HCT116 (cell line): Measurements from ENCODE around the gene RIMS1. TPM values are rescaled to one million over a fixed set of nuclear protein-coding genes. Genes with fewer than 3 reads are reported as not detected.

ENCODE experiments used
- ATAC-seq: fragments of 200-7000 bp; cut with Tn5 transposase; 2 replicates; pipeline ENCODE4 v1.9.1; 2020; ENCODE audit warnings: mild to moderate bottlenecking, moderate library complexity
- BruUV-seq: library from RNA; stranded (reverse); fragments of 400-500 nt; replicated peaks from 2 replicates; lab custom pipeline; 2021; lab: Mats Ljungman, UMichigan
- CTCF ChIA-PET: fragments of 300-600 bp; sonication (Branson Sonifier 250); formaldehyde crosslinking; loops from one replicate; lab custom pipeline; 2021; ENCODE audit warnings: antibody characterized with exemption; lab: Charles Lee
- POLR2A ChIA-PET: fragments of 300-600, 350-600 bp; sonication (Branson Sonifier 250); formaldehyde crosslinking; loops from one replicate; lab custom pipeline; 2021; ENCODE audit warnings: antibody characterized with exemption; lab: Charles Lee
- RAD21 ChIA-PET, 2 experiments: fragments of 300-600 bp; sonication (Branson Sonifier 250); formaldehyde crosslinking; loops; one replicate each; lab custom pipeline; 2023; ENCODE audit warnings: low total read pairs in 2 of 2; ENCODE audit not compliant: uncharacterized antibody in 2 of 2, unreplicated experiment in 2 of 2, low non-redundant PET in 1 of 2; lab: Charles Lee
- DNase-seq: peaks from one replicate; pipeline ENCODE4 v3.0.0-alpha.2; 2010; ENCODE audit warnings: low read depth, low spot score
- H2AFZ ChIP-seq: fragments of 200-600 bp; shearing (Covaris generic), sonication (generic); 2 replicates; pipeline ENCODE4 v1.6.1; 2017; ENCODE audit warnings: low read depth, mixed run types, mixed read lengths, antibody characterized with exemption, low read length; ENCODE audit not compliant: poor library complexity, severe bottlenecking
- H3K27ac ChIP-seq: 2 replicates; pipeline ENCODE4 v1.5.1; 2012; ENCODE audit warnings: low read depth, low read length
- H3K27me3 ChIP-seq: fragments of 200-600 bp; sonication (generic); 2 replicates; pipeline ENCODE4 v1.6.1; 2016; ENCODE audit warnings: mixed run types, low read length, mixed read lengths; ENCODE audit not compliant: insufficient read depth
- H3K36me3 ChIP-seq, 2 experiments: fragments of 200-500 bp in 1 of 2; fragments of 200-600 bp in 1 of 2; sonication (Bioruptor generic) in 1 of 2; sonication (generic) in 1 of 2; 2 replicates each; pipeline versions ENCODE4 v1.5.1 to v1.6.1; 2014 to 2016; ENCODE audit warnings: low read length in 2 of 2, inconsistent platforms in 1 of 2, mixed read lengths in 1 of 2, mixed run types in 1 of 2; ENCODE audit not compliant: insufficient read depth in 2 of 2, control insufficient read depth in 1 of 2
- H3K4me1 ChIP-seq, 2 experiments: fragments of 200-600 bp in 1 of 2; sonication (generic) in 1 of 2; 2 replicates each; pipeline versions ENCODE4 v1.5.1 to v1.6.1; 2012 to 2017; ENCODE audit warnings: low read length in 2 of 2, inconsistent platforms in 1 of 2, mild to moderate bottlenecking in 1 of 2, mixed read lengths in 1 of 2, mixed run types in 1 of 2, moderate library complexity in 1 of 2; ENCODE audit not compliant: insufficient read depth in 2 of 2, control insufficient read depth in 1 of 2
- H3K4me2 ChIP-seq: fragments of 200-600 bp; sonication (generic); 2 replicates; pipeline ENCODE4 v1.6.1; 2017; ENCODE audit warnings: mixed run types, low read length, mixed read lengths
- H3K4me3 ChIP-seq, 2 experiments: fragments of 200-600 bp in 1 of 2; sonication (generic) in 1 of 2; replicated peaks in 1 of 2; 2 replicates each; pipeline ENCODE4 v1.5.1; 2011 to 2016; ENCODE audit warnings: low read length in 2 of 2, control low read depth in 1 of 2, low read depth in 1 of 2, mild to moderate bottlenecking in 1 of 2, mixed read lengths in 1 of 2, mixed run types in 1 of 2
- H3K79me2 ChIP-seq: fragments of 200-600 bp; sonication (generic); 2 replicates; pipeline ENCODE4 v1.6.1; 2017; ENCODE audit warnings: mild to moderate bottlenecking, mixed run types, low read length, moderate library complexity, mixed read lengths; ENCODE audit not compliant: insufficient read depth
- H3K9ac ChIP-seq: fragments of 200-600 bp; sonication (generic); 2 replicates; pipeline ENCODE4 v1.6.1; 2016; ENCODE audit warnings: low read length, mixed read lengths
- H3K9me2 ChIP-seq: fragments of 200-600 bp; sonication (generic), shearing (Covaris generic); 2 replicates; pipeline ENCODE4 v1.6.1; 2017; ENCODE audit warnings: mixed run types, mild to moderate bottlenecking, moderate library complexity; ENCODE audit not compliant: insufficient read depth
- H3K9me3 ChIP-seq, 2 experiments: fragments of 200-500 bp in 1 of 2; fragments of 200-600 bp in 1 of 2; sonication (Bioruptor generic) in 1 of 2; sonication (generic) in 1 of 2; 2 replicates each; pipeline ENCODE4 v1.6.1; 2014 to 2017; ENCODE audit warnings: low read length in 2 of 2, mixed read lengths in 2 of 2, inconsistent platforms in 1 of 2, low read depth in 1 of 2, mild to moderate bottlenecking in 1 of 2, mixed run types in 1 of 2, moderate library complexity in 1 of 2; ENCODE audit not compliant: control insufficient read depth in 1 of 2, insufficient read depth in 1 of 2
- H4K20me1 ChIP-seq: fragments of 200-600 bp; sonication (generic), shearing (Covaris generic); 2 replicates; pipeline ENCODE4 v1.6.1; 2017; ENCODE audit warnings: mixed run types, mild to moderate bottlenecking, moderate library complexity; ENCODE audit not compliant: insufficient read depth
- CBX3 ChIP-seq: IDR thresholded peaks from 2 replicates; pipeline ENCODE4 v1.6.1; 2012; ENCODE audit warnings: low read depth
- EGR1 ChIP-seq: IDR thresholded peaks from 2 replicates; pipeline ENCODE4 v1.6.1; 2012; ENCODE audit warnings: low read depth
- ELF1 ChIP-seq: IDR thresholded peaks from 2 replicates; pipeline ENCODE4 v1.6.1; 2012; ENCODE audit warnings: low read depth, borderline replicate concordance
- EZH2phosphoT487 ChIP-seq: fragments of 200-600 bp; IDR thresholded peaks from 2 replicates; pipeline ENCODE4 v1.6.1; 2018; ENCODE audit warnings: antibody characterized with exemption, borderline replicate concordance
- JUND ChIP-seq: IDR thresholded peaks from 2 replicates; pipeline ENCODE4 v1.6.1; 2012
- POLR2AphosphoS5 ChIP-seq: IDR thresholded peaks from 2 replicates; pipeline ENCODE4 v1.6.1; 2011; ENCODE audit warnings: mild to moderate bottlenecking, low read depth, low read length, moderate library complexity
- RAD21 ChIP-seq: IDR thresholded peaks from 2 replicates; pipeline ENCODE4 v1.6.1; 2012; ENCODE audit warnings: low read depth, mild to moderate bottlenecking
- SIN3A ChIP-seq: IDR thresholded peaks from 2 replicates; pipeline ENCODE4 v1.6.1; 2012; ENCODE audit warnings: low read depth
- SRF ChIP-seq: IDR thresholded peaks from 2 replicates; pipeline ENCODE4 v1.6.1; 2012; ENCODE audit warnings: low read depth
- TCF7L2 ChIP-seq: IDR thresholded peaks from 2 replicates; pipeline ENCODE4 v1.7.0; 2011; ENCODE audit warnings: borderline replicate concordance, inconsistent platforms; ENCODE audit not compliant: insufficient read depth, insufficient read length; ENCODE audit errors: extremely low read depth
- ZFX ChIP-seq: fragments of 450-650 bp; IDR thresholded peaks from 2 replicates; pipeline ENCODE4 v1.6.1; 2017
- ZNF274 ChIP-seq: fragments of 200-500 bp; sonication (Bioruptor generic); IDR thresholded peaks from 2 replicates; pipeline ENCODE4 v1.6.1; 2014; ENCODE audit warnings: mild to moderate bottlenecking, low read depth, low read length, inconsistent platforms
- intact Hi-C: fragments of 100-400 bp; cut with micrococcal nuclease; formaldehyde crosslinking; loops from 2 replicates; pipeline ENCODE4 v1.10.0; 2022
- total RNA-seq: library from RNA; stranded (reverse); gene quantifications from one replicate; pipeline ENCODE4 v1.2.1, GENCODE V29; 2021; ENCODE audit not compliant: unreplicated experiment
- TF ChIP-seq, protein P1 (sequence below): IDR thresholded peaks from 2 replicates; pipeline ENCODE4 v1.6.1; 2011; ENCODE audit warnings: mild to moderate bottlenecking, low read length, moderate library complexity; ENCODE audit not compliant: insufficient replicate concordance; ENCODE audit errors: extremely low read depth
- TF ChIP-seq, protein P2 (sequence below): IDR thresholded peaks from 2 replicates; pipeline ENCODE4 v1.6.1; 2012

The RIMS1 gene
- total RNA-seq, 1 experiment from 2014 or later: not detected

DNA sequence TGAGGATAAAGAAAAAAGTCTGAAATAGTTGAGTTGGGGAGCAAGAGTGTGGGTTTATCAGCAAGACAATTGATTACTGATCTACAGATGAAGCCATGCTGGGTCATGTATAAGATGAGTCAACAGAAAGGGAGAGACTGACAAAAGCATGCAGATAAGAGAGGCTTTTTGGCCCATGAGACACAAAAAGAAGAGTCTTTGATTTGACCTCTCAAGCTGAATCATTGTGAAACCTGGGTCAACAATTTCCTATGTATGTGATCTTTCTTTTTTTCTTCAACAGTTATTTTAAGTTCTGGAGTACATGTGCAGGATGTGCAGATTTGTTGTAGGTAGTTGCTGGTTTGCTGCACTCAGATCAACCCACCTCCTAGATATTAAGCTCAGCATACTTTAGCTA is 15.9 kb downstream of the RIMS1 start:
- Histone ChIP-seq H3K9me3 (peaks cover 4 to 5% of the 10 kb centered on the region in 2 experiments; a peak in 1 of 4 replicates), H2AFZ (no peak overlapping the region), H3K27ac (no peak overlapping the region), H3K4me3 (no peak overlapping the region), H3K27me3 (no peaks in the 10 kb centered on the region), H3K9me2 (no peaks in the 10 kb centered on the region), H3K4me1 (no peaks in the 10 kb centered on the region), H3K9ac (no peak overlapping the region), H3K36me3 (no peaks in the 10 kb centered on the region), H3K4me2 (no peak overlapping the region), H4K20me1 (no peaks in the 10 kb centered on the region), H3K79me2 (no peaks in the 10 kb centered on the region)
- ATAC-seq (no peak), DNase-seq (no peak)
- POLR2A ChIA-PET: no interaction called here
- RAD21 ChIA-PET: no interaction called here
- intact Hi-C loops: no loop called here
- TF ChIP-seq, protein P1, sequence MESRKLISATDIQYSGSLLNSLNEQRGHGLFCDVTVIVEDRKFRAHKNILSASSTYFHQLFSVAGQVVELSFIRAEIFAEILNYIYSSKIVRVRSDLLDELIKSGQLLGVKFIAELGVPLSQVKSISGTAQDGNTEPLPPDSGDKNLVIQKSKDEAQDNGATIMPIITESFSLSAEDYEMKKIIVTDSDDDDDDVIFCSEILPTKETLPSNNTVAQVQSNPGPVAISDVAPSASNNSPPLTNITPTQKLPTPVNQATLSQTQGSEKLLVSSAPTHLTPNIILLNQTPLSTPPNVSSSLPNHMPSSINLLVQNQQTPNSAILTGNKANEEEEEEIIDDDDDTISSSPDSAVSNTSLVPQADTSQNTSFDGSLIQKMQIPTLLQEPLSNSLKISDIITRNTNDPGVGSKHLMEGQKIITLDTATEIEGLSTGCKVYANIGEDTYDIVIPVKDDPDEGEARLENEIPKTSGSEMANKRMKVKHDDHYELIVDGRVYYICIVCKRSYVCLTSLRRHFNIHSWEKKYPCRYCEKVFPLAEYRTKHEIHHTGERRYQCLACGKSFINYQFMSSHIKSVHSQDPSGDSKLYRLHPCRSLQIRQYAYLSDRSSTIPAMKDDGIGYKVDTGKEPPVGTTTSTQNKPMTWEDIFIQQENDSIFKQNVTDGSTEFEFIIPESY: no peak
- TF ChIP-seq EGR1: no peak
- no peak for TF ChIP-seq EZH2phosphoT487
- no peak for TF ChIP-seq JUND
- no peak for TF ChIP-seq POLR2AphosphoS5
- no peak for TF ChIP-seq ZNF274
- no peak for TF ChIP-seq CBX3
- no peak for TF ChIP-seq SIN3A
- TF ChIP-seq, protein P2, sequence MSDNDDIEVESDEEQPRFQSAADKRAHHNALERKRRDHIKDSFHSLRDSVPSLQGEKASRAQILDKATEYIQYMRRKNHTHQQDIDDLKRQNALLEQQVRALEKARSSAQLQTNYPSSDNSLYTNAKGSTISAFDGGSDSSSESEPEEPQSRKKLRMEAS: no peak
- no peak for TF ChIP-seq TCF7L2
- no peak for TF ChIP-seq ELF1
- TF ChIP-seq RAD21: no peak
- no peak for TF ChIP-seq ZFX
- no peak for TF ChIP-seq SRF
- CTCF ChIA-PET: no interaction called here
- BruUV-seq: no TSS peak
